Right lobe of liver (tissue), 6 donors: ENCODE data around the gene USF2. TPM values are rescaled to one million over a fixed set of nuclear protein-coding genes. Genes with fewer than 3 reads are reported as not detected.

Source experiments
- ATAC-seq, 4 donors: fragments of 200-7000 bp; cut with Tn5 transposase; one replicate each; pipeline ENCODE4 v1.9.1; 2020; ENCODE audit warnings: mild to moderate bottlenecking in 4 of 4, moderate library complexity in 4 of 4
- DNase-seq, 3 donors: peaks; one replicate each; pipeline ENCODE4 v3.0.0-alpha.2; 2020
- H3K27ac ChIP-seq, 3 donors: fragments of 200-600 bp; one replicate each; pipeline ENCODE4 v1.8.0; 2022
- H3K27me3 ChIP-seq, 2 donors: fragments of 200-600 bp; one replicate each; pipeline ENCODE4 v1.8.0; 2022
- H3K36me3 ChIP-seq, 4 donors: fragments of 200-600 bp; sonication (generic) in 1 of 4; one replicate each; pipeline versions ENCODE4 v1.5.1 to v1.8.0; 2017 to 2022; ENCODE audit warnings: control low read depth in 1 of 4
- H3K4me1 ChIP-seq, 4 donors: fragments of 200-600 bp; sonication (generic) in 1 of 4; one replicate each; pipeline versions ENCODE4 v1.5.1 to v1.8.0; 2017 to 2022; ENCODE audit warnings: control low read depth in 1 of 4
- H3K4me3 ChIP-seq, 3 donors: fragments of 200-600 bp; one replicate each; pipeline ENCODE4 v1.8.0; 2022
- H3K9me3 ChIP-seq, 4 donors: fragments of 200-600 bp; sonication (generic) in 1 of 4; one replicate each; pipeline versions ENCODE4 v1.5.1 to v1.8.0; 2017 to 2022; ENCODE audit warnings: control low read depth in 1 of 4
- CTCF ChIP-seq, 4 donors: fragments of 200-600 bp in 3 of 4; fragments of 450-650 bp in 1 of 4; IDR thresholded peaks; one replicate each; pipeline versions ENCODE4 v1.5.1 to v1.8.0; 2016 to 2022; ENCODE audit warnings: antibody characterized with exemption in 4 of 4, mild to moderate bottlenecking in 2 of 4
- POLR2A ChIP-seq: fragments of 450-650 bp; IDR thresholded peaks from one replicate; pipeline ENCODE4 v1.6.1; 2017; ENCODE audit warnings: antibody characterized with exemption, mild to moderate bottlenecking
- WGBS: methylation state at CpG from one replicate; pipeline ENCODE4 v1.1.6; 2018; ENCODE audit warnings: low coverage, low lambda C conversion rate; ENCODE audit not compliant: insufficient coverage; ENCODE audit errors: missing lambda C conversion rate; 5-methylcytosine and 5-hydroxymethylcytosine counted together
- intact Hi-C, 2 donors: fragments of 100-400 bp; cut with DNase I; formaldehyde crosslinking; loops; one replicate each; pipeline versions ENCODE4 v1.11.2 to v1.14.1; 2022
- total RNA-seq, 6 experiments: library from RNA; depleted of rRNA in 2 of 6; stranded (reverse); fragments of >200 nt in 2 of 6; fragmentation: NEBNext Ultra II Directional in 3 of 6; extraction: Animal tissue kit (Norgen Biotek cat#: 25700) in 3 of 6; gene quantifications; one replicate each; pipeline versions ENCODE4 v1.1.0 to v1.2.4, GENCODE V29; 2016 to 2023
- donor health status: DM: no; HTN: yes; CAD: no.
- donor health status: DM: no; HTN: no; CAD: no.
- donor health status: DM: no; HTN: no; CAD: no.
- donor health status: DM: no; HTN: yes; CAD: no.
- donor health status: DM: no; HTN: yes; CAD: no.

The USF2 gene
- total RNA-seq, 6 experiments from 2014 or later = 65.4 to 78.5 (median 75.7) TPM

- WGBS = 71% methylated on average over 1 of the region's 2 CpGs
- no peak for ATAC-seq
- H3K4me1 ChIP-seq = no peaks in the 10 kb centered on the region
- no peak overlapping the region for H3K4me3 ChIP-seq
- no peaks in the 10 kb centered on the region for H3K9me3 ChIP-seq
- no peak overlapping the region for H3K27ac ChIP-seq
- H3K36me3 ChIP-seq = no peaks in the 10 kb centered on the region
- TF ChIP-seq POLR2A (no peak), CTCF (IDR thresholded peaks at IDR 0.05) (no peak)
- no peaks in the 10 kb centered on the region for H3K27me3 ChIP-seq
- DNase-seq = no peak
- intact Hi-C loops = no loop called here
These were observed 19.6 kb downstream of the USF2 start for GRCh38 chr19:35288331-35288730.

- Histone ChIP-seq H3K36me3 (no peaks in the 10 kb centered on the region), H3K4me1 (no peaks in the 10 kb centered on the region), H3K4me3 (no peak overlapping the region), H3K9me3 (no peaks in the 10 kb centered on the region), H3K27ac (no peak overlapping the region), H3K27me3 (no peaks in the 10 kb centered on the region)
- TF ChIP-seq POLR2A (no peak), CTCF (IDR thresholded peaks at IDR 0.05) (no peak)
- ATAC-seq = no peak
- intact Hi-C loops = no loop called here
- 93% methylated on average over 3 of the region's 5 CpGs for WGBS
- DNase-seq = no peak
These were observed 20.1 kb downstream of the USF2 start for GRCh38 chr19:35288906-35289305.

DNA sequence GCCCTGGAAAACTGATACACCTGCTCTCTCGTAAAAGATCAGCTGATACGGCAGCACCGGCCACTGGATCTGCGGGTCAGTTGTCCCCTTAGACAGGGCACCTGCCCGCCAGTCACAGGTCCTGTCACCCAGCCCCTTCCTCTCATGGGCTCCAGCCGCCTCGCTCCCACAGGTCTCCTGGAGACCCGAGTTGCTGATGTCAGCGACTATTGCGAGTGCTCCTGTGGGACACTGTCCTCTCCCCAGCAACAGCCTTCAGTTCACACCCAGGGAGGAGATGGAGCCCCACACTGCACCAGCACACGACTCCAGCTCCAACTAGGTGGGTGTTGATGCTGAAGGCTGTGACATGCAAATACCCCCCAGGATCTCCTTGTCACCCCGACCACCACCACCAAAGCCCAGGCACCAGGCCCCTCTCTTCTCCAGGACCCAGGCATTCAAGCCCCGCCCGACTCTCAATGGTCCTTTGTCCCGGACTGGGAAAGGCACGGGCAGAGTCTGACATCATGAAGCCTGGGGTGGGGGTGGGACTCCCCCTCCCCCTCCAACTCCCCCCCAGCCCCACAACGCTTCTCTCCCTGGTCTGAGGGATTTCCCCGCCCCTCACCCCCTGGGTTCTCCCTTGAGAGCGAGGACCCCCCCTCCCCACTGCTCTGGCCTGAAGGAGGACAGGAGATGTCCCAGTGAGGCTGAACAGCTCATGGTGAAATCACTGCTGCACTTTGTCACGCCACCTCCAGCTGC lies 21.8 kb downstream of the USF2 start:
- DNase-seq (no peak), ATAC-seq (no peak)
- H3K9me3 ChIP-seq = no peaks in the 10 kb centered on the region
- TF ChIP-seq CTCF (IDR thresholded peaks at IDR 0.05) (no peak), POLR2A (no peak)
- H3K4me3 ChIP-seq = no peak overlapping the region
- H3K27me3 ChIP-seq = no peaks in the 10 kb centered on the region
- 66% methylated on average over 7 of the region's 20 CpGs for WGBS
- H3K36me3 ChIP-seq = no peaks in the 10 kb centered on the region
- no peaks in the 10 kb centered on the region for H3K4me1 ChIP-seq
- H3K27ac ChIP-seq = no peak overlapping the region
- intact Hi-C loops = no loop called here

DNA sequence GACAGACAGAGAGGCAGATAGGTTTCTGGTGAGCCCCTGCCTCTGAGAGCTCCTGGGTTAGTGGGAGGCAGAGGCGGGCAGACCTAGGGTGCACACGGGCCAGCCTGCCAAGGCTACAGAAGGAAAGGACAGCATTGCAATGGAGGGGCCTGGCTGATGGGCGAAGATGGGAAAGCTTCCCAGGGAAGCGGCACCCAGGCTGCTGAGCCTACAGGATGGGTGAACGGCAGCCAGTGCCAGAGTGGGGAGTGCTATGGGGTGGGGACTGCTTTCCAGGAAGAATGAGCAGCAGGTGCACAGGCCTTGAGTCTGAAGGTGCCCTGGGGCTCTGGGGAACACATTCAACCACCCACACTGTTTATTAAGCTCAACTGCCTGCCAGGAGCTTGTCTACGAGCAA lies 22.5 kb downstream of the USF2 start:
- intact Hi-C loops = no loop called here
- no peak for DNase-seq
- Histone ChIP-seq H3K27me3 (no peaks in the 10 kb centered on the region), H3K27ac (no peak overlapping the region), H3K4me3 (no peak overlapping the region), H3K36me3 (no peaks in the 10 kb centered on the region), H3K4me1 (no peaks in the 10 kb centered on the region), H3K9me3 (no peaks in the 10 kb centered on the region)
- no peak for TF ChIP-seq POLR2A
- no peak for TF ChIP-seq CTCF (IDR thresholded peaks at IDR 0.05)
- no peak for ATAC-seq
- WGBS = 78% methylated on average over 1 of the region's 6 CpGs
